Stimulated activated CD8-positive, alpha-beta memory T cell treated with anti-CD3 and anti-CD28 coated beads, Interleukin-7, amount 100 ng/mL, for 48 hours (primary cell): ENCODE data around the gene PRKCE.

Source experiments
- DNase-seq, 2 donors: peaks; one replicate each; pipeline ENCODE4 v3.0.0-alpha.2; 2020; ENCODE audit warnings: low read depth in 1 of 2; ENCODE audit errors: extremely low read depth in 1 of 2

The PRKCE gene

DNA sequence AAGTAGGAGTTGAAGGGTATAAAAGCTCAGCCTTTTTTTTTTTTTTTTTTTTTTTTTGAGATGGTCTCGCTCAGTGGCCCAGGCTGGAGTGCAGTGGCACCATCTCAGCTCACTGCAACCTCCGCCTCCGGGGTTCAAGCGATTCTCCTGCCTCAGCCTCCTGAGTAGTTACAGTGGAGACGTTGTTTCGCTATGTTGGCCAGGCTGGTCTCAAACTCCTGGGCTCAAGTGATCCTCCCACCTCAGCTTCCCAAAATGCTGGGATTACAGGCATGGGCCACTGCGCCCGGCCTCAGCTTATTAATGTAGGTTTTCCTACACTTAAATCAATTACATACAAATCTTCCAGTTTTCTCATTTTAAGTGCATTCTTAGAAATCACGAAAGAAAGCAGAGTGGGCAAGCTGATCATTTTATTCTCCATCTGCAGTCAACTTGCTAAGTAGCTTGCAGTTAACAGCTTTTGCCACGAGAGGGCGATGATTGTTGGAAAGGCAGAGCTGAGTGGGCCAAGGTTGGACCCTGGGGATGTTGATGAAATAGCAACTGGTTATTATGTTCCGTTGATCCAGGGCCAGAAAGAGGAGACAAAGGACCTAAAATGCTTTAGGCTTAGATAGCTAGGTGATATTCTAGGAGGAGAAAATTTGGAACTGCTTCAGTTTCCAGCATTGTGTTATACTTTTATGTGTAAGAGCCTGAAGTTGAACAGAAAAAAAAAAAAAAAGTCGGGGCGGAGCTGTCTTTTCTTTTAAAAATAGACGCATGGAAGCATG, 411.4 kb downstream of the PRKCE start:
- peak; percentile 14 to 66 for DNase-seq

DNA sequence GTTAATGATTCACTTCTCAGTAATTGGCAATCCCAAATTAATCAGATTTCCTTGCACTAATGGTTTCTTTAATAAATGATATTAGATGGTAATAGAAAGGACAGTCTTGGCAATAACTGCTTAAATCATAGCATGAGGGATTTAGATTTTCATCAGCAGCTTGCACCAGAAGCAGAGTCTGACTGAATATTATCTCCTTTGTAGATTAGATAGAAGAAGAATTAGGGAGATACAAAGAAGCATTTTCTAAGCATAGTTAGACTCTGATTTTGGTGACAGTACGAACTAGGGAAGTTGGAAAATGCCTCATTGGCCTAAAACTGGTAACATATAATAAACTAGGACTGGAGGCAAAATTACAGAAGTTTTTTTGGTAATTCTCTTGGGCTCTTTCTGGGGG, 412.9 kb downstream of the PRKCE start:
- DNase-seq, result no peak

DNA sequence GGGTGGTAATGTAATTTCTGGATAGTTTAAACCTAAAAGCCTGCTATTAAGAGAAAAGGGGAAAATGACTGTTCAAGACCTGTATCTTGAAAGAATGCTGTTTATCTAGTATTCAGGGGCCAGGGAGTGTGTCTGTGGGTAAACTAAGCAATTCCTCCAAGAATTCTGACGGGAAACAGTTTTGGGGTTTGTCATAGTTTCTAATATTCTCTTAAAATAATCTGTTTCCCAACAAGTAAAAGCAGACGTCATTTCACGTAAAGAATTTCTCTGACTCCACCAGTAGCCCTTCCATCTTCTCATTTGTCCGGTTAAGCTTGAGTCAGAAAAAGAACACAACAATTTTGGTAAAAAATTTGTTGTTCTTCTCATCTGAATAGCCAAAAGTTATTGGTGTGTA, 413.7 kb downstream of the PRKCE start:
- no peak for DNase-seq

DNA sequence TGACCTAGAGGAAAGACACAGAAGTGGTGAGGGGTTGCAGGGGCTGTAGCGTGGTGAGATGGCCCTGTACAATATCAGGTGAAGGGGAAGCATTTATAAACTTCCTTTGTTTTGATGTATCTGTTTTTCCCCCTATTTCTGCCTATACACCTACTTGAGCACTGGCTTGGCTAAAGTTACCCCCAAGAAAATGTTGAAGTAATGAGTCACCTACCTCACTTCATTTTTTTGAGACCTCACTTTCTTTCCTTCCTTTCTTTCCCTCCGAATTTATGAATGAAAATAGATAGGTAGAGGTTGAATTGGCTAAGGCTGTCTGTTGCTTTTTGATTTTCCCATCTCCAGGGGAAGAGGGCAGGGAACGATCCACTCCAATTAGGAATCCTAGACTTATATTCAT, 414.6 kb downstream of the PRKCE start:
- no peak for DNase-seq

DNA sequence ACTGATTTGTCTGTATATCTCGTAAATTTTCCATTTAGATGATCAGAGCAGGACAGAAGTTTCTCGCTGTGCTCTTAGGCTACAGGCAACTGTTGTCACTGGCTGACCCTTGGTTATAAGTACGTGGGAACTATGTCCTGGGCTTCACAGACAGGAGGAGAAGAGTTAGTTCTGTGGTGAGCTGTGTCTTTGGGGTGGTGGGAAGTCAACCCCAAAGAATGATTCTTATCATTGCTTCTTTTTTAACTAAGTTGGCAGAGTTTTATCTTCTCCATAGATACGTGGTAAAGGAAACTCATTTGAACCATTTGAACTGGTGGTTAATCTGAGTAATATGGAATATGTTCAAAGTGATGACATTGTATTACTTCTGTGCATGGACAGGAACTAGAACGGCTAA, 415.1 kb downstream of the PRKCE start:
- DNase-seq, result no peak

DNA sequence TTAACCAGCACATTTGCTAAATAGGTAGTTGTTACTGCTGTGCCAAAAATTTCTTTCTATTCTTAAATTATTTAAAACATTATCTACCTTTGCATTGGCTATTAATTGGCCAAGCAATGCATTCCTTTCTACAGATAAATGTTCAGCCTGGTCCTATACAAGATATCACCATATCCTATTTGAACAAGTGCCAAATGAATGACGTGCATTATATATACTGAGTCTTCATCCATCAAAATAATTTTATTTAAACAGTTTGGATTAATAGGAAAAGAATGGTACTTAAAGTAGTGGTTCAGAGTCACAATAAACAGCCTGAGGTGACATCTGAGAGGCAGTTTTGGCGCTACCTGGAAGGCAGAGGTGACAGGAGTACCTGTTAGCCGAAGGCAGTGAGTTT, 415.6 kb downstream of the PRKCE start:
- no peak for DNase-seq

DNA sequence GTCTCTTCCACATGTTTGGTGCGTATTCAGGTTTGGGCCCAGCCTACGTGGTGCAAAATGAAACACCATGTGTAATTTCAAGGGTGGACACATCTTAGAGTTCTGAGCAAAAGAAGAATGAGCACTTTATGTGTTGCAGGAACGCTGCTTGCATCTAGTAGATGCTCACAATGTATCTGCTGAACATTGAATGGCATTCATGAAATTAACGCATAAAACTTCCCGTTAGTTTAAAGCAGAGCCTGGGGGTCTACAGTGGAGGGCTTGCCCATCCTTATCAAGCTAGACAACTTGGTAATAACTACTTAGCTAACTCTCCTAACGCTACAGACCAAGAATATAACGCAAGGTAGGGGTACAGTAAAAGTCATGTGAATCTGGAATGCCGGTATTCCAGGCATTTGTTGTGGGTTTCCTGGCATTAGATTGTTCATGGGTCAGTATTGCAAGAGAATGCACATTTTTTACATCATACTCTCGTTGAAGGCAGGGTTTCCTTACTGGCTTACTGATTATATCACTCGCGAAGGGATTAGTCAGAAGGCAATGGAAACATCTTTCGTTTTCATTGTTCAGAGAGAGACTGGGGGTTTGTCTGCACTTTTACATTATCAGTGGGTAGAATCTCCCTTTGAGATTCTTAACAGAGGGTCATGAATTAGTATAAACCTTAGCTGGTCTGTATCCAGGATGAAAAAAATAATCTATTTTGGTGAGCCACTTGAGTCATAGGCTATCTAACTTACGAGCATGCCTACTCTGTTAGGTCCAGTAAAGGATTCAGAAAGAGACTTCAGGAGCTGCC, 416.2 kb downstream of the PRKCE start:
- DNase-seq, result no peak

DNA sequence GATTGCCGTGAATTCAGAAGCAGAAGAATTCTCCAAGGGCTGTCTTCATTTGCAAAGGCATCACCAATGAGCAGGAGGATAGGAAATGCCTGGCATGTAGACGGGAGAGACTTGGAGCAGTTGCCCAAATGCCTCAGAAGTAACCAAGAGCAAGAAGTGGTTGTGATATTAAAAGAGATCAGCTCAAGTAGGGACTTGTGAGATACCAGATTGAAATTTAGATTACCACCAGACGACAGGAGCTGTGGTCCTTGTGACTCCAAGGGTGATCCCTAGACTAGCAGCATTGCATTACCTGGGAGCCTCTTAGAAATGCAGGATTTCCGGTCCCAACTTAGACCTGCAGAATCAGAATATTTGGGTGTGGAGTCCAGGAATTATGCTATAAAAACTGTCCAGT, 417.2 kb downstream of the PRKCE start:
- no peak for DNase-seq

DNA sequence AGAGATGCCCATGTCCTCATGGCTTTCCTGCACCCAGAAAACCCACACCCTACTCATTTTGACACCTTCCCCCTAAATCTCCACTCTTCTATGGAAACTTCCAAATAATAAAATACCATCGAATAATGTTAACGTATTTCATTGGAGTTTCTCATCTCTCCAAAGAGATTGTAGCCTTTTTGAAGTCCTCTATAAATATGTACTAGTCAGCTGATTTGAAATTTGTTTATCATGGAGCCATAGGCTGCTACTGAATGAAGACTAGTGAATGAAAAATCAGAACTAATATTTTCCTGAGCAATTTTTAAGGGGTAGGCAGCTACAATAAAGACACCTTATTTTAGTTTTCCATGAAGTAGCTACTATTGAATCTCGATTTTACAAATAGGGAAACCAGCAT, 419.6 kb downstream of the PRKCE start:
- DNase-seq, result no peak

DNA sequence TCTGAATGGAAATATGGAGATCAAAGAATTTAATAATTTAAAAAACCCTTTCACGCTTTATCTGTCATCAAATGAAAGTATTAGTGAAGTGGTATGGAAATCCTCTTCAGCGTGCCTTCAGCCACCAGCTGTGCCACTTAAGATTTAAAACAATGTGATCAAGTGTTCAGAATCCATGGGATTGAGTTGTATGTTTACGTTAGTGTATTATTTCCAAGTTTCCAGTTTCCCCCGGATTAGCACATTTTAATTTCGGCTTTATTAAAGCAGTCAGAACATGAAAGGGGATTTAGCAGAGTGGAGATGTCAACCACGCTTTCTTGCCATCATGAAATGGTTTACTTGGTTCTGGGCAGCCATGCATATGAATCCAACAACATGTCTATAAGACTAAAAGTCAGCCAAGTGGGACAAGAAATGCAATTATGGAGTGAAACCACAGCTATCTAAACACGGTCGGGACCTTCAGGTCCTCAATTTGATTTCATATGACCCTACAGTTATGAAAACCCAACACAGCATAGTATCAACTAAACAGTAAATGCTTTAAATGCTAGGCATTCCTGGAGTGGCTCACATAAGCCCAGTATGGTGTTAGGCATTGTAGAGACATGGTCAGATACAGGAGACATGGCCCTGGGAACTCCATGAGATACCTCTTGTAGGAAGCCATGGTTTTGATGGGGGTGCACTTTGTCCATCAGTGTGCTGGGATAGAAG, 420.8 kb downstream of the PRKCE start:
- DNase-seq, result no peak

DNA sequence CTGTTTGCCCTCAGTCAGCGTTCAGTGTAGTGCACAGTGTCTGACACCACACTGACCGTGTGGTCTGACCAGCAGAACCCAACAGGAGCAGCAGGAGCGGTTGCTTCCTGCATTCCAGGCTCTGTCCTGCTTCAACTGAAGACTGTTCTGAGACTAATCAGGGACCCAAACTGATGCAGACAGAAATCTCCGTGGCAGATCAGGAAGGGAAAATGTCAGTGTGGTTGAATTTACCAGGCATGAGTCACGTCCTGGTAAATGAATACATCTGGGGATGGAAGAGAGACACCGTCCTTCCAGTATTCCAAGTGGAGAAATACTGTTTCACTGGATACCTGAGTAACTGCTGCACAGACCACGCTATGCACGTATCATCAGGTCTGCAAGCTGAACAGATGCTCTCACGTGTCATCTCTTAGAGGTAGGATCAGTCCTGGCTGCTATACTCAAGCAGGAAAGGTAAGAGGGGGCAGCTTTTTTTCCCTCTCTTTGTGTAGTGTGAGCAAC, 422.1 kb downstream of the PRKCE start:
- DNase-seq, result no peak

DNA sequence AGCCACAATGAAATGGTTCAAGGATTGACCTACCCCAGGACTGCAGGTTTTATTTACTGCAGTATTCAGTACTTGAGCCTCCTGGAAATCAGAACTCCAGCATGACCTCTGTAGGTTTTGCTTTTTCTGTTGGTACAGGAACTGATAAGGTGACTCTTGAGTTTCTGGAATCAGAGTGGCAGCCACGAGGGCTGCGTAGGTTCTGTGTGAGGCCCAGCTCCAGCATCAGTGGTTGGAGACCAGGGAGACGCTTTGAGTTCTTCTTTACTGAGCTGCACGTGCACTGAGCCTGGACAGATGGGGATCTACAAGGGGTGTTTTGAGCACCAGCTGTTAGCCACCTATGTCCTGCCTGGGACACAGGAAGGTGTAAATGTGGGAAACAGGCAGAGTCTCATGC, 423.0 kb downstream of the PRKCE start:
- DNase-seq, result no peak

DNA sequence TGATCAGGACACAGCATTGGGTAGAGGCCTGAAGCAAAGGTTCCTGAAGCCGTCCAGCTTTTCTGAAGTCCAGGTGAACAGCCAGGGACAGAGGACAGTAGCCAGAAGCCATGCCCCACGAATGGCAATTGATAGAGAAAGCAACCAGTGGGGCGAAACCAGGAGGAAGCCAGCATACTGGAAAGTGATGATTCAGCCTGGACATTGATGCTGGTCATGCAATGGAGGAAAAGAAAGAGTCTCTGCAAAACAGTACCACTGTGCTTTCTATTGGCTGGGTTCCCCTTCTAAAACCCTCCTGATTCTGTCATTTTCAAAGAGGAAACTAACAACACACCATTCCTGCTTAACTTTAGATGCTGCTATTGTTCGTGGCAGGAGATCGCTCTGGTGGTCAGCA, 424.4 kb downstream of the PRKCE start:
- DNase-seq, result no peak

DNA sequence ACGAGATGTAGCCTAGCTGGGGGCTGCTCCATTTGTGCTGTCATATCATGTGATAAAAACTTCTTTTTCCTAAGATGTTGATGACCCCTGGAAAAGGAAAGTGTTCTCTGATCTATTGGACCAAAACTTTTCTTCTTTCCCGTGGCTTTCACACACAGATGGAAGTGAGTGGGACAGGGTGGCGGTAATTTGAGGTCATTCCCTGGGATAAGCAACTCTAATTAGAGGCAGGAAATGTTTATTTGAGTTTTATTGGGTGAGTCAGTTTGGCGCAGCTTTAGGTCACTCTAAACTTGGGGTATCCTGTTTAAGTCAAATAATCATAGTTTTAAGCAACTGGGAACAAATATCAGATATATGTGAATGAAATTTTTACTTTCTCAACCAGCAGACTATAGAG, 424.8 kb downstream of the PRKCE start:
- DNase-seq, result no peak

DNA sequence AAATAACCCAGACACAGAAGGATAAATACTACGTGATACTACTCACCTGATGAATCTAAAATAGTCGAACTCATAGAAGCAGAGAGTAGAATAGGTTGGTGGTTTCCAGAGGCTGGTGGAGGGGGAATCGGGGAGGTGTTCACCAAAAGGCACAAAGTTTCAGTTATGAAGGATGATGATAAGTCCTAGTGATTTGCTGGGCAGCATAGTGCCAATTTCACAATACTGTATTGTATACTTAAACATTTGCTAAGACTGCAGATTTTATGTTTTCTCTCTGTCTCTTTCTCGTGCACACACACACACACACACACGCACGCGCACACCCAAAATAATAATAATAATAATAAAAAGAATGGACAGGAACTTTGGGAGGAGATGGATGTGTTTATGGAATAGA, 425.4 kb downstream of the PRKCE start:
- DNase-seq, result no peak

DNA sequence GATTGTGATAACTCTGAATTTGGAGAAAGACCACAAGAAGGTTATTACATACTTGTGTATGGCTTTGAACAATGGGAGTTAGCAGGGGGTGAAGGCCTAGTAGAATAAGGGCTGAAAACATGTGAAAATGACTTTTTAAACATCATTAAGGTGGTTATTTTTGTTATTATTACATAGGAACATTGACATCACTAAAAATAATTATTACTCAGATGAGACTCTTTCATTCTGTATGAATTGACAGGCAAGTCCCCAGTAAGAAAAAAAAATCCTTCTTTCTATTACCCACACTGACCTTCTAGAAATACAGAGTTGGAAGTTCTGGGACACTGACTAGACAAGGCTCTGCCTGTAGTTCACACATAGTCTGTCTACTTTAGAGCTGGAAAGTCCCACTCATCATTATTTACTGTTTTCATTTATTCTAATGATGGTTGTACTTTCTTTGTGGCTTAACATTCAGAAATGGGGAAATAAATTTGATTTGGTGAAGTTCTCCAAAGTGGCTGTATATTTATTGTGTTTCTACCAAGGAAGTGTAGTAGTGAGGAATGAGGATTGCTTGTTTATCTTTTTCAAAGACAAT, 426.1 kb downstream of the PRKCE start:
- DNase-seq, result no peak

DNA sequence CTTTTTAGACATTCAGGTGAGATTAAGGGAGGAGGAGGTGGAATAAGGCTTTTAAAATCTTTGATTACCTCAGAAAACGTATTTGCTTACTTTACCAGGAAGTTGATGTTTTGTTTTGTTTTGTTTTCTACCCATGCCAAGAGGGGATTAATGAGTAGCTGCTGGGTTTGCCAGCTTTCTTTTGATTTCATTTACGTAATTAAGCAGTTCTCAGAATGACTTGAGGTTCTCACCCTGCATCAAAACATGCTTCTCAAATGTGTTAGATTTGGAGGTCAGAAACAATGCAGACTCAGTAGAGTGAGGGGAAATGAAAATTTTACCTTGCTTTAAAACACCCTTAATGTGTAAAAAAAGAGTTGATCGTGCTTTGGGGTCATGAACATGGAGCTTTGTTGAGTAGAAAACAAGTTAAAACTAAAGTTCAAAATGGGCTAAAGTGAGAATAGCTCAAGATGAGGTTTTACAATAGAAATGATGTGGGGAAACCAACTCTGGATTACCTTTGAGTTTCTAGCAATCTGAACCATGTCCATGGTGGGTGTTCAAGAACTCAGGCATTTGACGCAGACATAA, 428.6 kb downstream of the PRKCE start:
- DNase-seq, result no peak

DNA sequence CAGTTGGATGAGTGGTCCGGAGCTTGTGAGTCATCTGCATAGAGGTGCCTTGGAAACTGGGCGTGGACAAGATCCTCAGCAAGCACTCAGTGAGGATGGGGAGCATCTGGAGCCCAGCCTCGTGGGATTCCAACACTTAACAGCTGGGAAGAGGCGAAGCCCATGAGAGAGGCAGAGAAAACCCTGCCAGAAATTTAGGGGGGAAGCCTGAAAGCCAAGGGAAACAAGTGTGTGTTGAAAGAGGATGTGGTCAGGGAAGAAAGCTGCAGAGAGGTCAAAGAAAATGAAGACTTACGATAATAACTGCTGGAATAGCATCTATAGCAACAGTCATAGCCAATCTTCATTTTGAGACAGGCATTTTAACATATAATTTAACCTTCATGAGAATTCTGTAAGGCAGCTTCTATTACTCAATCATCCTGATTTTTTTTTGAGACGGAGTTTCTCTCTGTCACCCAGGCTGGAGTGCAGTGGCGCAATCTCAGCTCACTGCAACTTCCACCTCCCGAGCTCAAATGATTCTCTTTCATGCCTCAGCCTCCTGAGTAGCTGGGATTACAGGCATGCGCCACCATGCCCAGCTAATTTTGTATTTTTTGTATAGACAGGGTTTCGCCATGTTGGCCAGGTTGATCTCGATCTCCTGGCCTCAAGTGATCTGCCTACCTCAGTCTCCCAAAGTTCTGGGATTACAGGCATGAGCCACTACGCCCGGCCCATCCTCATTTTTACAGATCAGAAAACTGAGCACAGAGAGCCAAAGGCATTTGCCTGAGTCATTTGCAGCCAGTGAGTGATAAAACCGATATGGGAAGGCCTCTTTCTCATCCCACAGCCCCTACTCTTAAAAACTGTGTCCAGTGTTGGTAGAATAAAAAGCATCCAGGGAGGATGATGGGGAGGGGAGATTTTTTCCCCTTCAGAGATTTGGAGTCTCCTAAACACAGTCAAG, 431.3 kb downstream of the PRKCE start:
- no peak for DNase-seq

DNA sequence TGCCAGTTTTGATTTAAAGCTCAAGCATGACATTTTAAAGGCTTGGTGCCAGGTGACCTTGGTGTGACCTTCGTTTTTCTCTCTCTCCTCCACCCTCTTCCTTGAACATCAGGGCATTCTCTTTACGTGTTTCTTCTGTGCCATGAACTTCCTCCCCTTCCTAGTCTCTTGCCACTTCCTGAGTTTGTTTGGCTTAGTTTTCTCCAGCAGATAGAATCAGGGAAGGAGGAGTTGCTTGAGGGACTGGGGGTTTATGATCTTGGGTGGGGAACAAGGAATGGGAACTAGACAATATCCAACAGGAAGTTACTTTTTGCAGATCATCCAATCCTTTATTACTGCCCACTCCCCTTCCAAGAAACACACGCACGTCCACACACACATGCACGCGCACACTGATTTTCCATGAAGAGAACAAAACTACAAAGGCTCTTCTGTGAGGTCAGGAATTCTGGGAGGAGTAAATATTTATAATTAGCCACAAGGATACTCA, 435.1 kb downstream of the PRKCE start:
- DNase-seq, result no peak

DNA sequence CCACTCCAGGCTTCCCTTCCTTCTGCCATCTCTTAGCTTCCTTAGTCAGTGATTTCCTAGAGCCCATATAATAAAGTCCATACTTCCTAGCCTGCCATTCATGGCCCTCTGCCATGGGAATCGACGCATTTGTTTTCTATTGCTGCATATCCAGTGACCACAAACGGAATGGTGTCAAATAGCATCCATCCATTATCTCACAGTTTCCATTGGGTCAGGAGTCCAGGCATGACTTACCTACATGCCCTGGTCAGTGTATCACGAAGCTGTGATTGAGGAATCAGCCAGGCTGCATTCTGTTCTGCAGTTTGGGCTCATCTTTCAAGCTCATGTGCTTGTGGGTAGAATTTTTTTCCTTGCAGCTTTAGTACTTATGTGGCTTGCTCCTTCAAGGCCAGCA, 436.0 kb downstream of the PRKCE start:
- no peak for DNase-seq
